ENCODE data around the gene AHCTF1.

GRCh38 chr1:246934765-246935164 lies 3.0 kb upstream of the AHCTF1 start:
- TF ChIP-seq CTCF (IDR thresholded peaks at IDR 0.05) = no peak
- no peak for TF ChIP-seq NFYB (CRISPR knock-in tag; conservative IDR thresholded peaks at IDR 0.05; ENCODE audit: low read depth)
- TF ChIP-seq ATF1 (CRISPR knock-in tag; IDR thresholded peaks at IDR 0.05) = no peak

Measured in WTC11 (cell line).